NCI-H460 (cell line): Measurements from ENCODE around the gene RFC5. TPM values are rescaled to one million over a fixed set of nuclear protein-coding genes. Genes with fewer than 3 reads are reported as not detected.

Experiments
- DNase-seq: peaks from one replicate; pipeline ENCODE4 v3.0.0-alpha.2; 2016; ENCODE audit warnings: low read depth; ENCODE audit errors: extremely low read depth
- total RNA-seq: library from RNA; depleted of rRNA; stranded (reverse); fragments of >200 nt; shearing (Covaris generic); gene quantifications from 2 replicates; pipeline ENCODE4 v1.2.3, GENCODE V29; 2014

Gene RFC5
- total RNA-seq, 1 experiment from 2014 or later, result 39.8 TPM

DNA sequence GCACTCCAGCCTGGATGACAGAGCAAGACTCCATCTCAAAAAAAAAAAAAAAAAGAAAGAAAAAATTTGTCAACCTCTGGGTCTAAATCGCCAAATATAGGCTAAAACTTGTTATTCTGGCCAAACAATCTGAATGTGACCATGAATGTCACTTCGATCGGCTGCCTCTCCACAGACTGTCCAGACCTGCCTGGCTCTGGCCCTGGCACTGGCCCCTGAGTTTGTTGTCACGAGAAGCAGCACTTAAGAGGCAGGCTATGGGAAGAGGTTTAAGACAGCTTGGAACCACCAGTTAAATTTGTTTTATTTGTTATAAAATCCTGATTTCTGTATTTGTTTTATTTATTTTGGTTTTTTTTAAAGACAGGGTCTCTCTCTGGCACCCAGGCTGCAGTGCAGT is 29.9 kb downstream of the RFC5 start:
- DNase-seq, result no peak

DNA sequence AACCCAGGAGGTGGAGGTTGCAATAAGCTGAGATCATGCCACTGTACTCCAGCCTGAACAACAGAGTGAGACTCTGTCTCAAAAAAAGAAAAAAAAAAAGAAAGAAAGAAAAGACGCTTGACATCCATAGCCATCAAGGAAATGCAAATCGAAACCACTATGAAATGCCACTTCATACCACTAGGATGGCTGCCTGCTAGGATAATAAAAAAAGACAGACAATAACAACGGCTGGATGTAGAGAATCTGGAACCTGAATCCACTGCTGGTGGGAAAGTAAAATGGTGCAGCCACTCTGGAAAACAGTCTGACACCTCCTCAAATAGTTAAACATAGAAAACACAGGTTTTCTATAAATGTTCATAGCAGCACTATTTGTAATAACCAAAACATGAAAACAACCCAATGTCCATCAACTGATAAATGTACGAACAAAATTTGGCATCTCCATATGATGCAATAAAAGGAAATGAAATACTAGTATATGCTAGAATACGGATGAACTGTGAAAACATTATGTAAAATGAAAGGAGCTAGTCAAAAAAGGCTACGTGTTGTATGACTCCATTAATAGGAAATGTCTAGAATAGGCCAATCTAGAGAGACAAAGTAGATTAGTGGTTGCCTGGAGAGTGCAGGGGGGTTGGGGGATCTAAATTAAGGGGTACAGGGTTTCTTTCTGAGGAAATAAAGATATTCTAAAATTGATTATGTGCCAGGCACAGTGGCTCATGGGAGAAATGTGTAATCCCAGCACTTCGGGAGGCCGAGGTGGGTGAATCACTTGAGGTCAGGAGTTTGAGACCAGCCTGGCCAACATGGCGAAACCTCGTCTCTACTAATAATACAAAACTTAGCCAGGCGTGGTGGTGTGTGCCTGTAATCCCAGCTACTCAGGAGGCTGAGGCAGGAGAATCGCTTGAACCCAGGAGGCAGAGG is 34.7 kb downstream of the RFC5 start:
- no peak for DNase-seq

DNA sequence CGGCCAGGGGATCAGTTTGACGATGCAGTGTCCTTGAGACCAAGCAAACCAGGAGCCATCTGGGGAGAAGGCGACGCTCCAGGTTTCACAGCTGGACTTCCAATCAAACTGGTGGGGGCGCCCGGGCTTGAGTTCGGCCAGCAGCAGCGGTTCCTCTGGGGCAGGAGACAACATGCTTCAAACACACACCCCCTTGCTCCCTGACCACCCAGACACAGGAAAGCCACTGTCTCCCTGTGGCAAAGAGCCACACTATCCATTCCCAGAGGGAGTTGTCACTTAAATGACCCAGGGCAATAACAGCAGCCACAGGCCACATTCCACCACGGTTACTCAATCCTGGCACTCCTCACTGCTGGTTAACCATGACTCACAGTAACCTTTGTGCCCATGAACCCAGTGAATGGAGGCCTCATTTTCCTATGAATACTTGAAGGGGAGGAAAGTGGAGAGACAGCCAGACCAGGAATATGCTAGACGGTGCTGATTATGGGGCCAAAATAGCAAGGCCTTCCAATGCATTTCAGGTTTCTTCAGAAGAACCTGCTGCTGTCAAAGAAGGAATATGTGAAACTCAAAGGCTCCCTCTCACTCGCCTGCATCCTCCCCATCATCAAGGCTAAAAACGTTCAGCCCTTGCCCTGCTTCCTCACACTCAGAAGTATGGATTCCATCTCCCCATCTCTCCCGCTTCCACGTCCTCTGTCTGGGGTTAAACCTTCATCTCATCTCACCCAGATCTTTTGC is 36.0 kb downstream of the RFC5 start:
- peak; percentile 93 for DNase-seq

DNA sequence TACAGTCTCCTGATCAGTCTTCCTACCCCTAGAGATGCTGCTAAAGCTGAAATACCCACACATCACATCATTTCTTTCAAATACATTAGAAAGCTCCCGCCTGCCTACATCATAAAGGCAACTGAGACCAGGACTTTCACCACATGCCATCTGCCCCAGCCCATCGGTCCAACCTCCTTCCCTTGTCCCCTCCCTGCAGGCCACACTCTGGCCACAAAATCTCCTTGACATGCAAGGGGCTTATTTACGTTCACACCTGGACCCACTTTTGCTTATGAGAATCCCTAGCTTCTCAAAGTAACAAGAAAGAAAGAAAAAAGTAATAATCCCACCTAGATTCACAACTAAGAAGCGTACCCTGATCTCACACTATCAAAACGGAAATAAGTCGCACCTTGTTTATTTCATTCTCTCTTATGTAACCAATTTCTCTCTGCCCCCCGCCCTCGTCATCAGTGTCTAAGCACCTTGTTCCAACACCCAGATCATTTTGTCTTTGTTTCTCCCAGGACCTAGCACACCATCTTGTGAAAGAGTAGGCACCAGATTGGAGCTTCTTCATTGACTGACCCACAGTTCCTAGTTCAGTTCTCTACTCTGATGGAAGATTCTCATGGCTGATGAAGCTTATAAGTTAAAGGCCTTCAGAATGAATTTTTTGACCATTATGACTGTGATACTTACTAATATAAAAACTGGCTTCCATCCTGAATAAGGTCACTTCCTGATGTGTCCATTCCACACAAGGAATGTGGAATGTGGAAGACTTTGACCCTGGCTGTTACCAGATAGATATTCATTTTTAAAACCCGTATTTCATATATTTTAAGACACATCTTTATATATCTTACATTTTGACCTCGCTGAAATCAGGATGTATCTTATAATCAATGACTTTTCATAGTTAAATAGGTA is 36.8 kb downstream of the RFC5 start:
- no peak for DNase-seq

DNA sequence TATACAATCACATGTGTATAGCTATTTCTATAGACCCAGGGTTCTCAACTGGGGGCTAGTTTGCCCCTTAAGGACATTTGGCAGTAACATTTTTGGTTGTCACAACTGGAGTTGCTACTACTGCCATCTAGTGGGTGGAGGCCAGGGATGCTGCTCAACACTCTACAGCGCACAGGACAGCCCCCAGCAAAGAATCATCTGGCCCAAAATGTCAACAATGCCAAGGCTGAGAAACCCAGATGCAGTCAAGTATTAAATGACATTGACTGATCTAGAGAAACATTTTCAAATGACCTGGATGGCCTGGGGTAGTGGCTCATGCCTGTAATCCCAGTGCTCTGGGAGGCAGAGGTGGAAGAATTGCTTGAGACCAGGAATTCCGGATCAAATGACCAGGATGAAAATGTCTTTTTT is 38.6 kb downstream of the RFC5 start:
- DNase-seq, result peak; percentile 57

DNA sequence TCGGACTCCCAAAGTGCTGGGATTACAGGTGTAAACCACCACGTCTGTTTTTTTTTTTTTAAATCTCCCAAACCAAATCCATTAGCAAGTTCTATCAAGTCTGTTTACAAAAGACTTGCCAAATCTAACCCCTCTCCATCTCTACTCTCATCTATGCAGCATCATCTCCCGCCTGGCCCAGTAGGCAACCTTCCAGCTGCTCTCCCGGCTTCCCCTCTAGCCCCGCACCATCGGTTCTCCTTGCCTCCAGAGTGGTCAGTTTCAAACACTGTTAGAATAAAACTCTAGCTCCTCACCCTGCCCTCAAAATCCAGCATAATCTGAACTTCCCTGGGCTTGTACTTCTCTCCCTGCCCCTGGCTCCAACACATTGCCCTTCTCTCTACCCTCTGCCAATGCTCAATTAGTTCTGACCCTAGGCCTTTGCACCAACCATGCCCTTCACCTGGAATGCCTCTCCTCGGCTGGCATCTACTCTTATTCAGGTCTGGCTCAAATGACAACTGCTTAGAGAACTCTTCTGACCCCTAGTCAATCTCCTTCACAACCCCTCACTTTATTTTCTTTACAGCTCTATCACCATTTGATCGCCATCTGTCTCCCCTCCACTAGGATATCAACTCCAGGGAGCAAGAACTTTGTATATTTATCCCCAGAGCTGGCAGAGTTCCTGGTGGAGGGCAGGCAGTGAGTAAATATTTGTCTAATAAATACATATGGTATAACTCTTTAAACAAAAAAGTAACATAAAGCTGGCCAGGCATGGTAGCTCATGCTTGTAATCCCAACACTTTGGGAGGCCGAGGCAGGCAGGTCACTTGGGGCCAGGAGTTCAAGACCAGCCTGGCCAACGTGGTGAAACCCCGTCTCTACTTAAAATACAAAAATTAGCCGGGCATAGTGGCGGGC is 39.6 kb downstream of the RFC5 start:
- DNase-seq, result no peak

DNA sequence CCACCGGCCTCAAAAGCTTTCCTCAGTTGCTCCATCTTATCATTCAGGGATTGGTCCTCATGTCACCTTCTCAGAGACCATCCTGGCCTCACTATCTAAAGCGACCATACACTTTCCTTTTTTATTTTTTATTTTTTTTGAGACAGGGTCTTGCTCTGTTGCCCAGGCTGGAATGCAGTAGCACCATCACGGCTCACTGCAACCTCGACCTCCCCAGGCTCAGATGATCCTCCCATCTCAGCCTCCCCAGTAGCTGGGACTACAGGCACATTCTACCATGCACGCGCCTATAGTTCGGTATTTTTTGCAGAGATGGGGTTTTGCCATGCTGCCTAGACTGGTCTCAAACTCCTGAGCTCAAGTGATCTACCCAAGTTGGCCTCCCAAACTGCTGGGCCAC is 41.7 kb downstream of the RFC5 start:
- no peak for DNase-seq

DNA sequence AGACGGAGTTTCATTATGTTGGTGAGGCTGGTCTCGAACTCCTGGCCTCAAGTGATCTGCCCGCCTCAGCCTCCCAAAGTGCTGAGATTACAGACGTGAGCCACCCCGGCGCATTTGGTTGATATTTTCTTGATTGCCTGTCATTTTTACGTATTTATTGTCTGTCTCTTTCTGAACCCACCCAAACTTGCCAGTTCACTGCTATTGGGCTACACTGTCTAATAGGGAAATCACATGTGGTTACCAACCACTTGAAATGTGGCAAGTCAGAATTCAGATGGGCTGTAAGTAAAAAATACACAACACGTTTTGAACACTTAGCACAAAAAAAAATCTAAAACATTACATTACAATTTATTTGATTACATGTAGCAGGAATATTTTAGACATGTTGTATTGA is 42.4 kb downstream of the RFC5 start:
- no peak for DNase-seq

DNA sequence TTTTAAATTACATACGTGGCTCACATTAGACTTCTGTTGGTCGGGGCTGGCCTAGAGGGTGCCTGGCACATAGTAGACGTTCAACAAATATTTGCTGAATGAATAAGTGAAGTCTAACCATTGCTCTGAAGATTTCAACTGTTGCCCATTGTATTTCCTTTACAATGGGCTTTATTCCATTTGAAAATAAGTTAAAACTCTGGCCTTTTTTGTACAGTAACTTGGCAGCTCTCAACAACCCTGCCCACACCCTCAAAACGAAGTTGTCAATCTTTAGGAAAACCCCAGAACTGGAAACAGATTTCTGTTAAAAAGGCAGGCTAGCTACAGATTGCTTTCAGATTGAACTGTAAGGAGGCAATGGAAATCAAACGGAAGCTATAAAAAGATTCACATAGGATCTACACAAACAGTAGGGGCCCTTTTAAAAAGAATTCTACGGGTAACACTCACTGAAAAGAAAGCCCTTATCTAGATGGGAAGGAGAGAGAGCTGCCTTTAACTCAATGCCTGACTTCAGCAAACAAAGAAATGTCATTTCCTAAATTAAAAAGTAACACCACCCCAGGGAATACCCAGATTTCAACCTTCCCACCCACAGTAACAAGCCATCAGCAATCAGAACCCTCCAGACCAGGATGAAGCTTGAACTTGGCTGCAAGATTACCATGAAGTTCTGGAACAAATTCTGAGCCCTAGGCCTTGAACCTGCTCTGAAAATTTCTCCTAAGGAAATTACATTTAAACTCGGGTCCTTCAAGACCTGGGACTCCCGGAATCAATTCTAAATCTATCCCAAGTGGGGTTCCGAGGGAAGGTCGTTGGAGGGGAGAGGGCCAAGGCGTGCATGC is 43.1 kb downstream of the RFC5 start:
- DNase-seq, result no peak

DNA sequence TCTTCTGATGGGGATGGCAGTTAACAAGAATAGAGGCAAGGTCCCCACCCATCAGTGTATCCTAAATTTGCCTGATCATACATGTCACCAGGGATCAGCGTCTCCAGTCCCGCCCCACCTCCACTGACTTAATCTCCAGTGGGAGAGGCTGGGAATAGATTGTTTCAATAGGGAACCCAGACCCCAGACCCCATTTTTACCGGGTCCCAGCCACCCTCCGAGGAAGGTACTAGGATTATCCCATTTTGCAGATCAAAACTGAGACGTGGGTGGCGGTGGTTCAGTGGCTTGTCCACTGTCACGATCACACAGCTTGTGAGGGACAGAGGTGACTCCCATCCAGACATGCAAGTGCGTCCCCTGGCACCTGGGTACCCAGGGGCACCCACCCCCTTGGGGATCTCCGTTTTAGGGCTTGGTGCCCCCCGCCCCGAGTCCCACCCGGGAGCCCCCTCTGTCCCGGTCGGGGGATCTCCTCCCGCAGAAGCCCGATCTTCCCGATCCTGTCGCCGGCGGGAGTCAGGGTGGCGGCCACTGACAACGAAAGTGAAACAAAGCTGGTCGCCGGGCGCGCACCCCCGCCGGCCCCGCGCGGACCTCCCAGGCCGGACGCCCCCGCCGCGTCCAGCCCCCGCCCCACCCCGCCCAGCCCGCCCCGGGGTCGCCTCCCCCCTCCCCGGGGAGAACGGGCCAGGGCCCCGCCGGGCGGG is 44.0 kb downstream of the RFC5 start:
- DNase-seq, result no peak

DNA sequence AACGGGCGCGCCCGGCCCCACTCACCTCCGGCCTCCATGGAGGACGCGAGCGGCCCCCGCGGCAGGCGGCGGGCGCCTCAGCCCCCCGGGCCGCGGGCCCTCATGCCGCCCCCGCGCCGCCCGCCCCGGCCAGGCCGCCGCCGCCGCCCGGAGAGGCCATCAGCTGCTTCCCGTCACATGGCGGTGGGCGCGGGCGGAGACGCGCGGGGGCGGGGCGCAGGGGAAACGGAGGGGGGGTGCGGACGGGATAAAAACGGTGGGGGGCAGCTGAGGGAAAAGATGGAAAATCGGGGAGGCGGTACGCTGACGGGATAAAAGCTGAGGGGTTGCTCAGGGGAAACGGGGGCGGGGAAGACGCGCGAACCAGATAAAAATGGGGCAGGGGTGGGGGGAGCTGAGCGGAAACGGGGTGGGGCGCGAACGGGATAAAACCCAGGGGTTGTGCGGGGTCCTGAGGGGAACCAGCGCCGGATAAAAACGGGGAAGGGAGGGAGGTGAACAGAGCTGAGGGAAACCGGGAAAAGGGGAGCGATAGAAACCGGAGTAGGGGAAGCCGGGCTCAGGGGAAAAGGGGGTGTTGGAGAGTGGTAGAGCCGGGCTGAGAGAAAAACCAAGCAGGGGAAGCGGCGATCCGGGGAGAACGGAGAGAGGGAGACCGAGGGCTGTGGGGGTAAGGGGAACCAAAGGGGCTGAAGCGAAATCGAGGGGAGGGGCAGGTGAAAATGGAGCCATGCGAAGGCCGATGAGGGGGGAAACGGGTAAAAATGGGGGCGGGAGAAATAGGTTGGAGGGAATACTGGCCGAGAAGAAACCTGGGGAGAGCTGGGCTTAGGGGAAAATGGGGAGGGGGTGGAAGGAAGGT is 44.7 kb downstream of the RFC5 start, which contains the start of gene WSB2:
Gene WSB2, minus strand, starts transcription at position 169 of the 862 bp plus-strand sequence. Its CDS starts 131 bp downstream, at position 38.
- DNase-seq, result peak; percentile 27

DNA sequence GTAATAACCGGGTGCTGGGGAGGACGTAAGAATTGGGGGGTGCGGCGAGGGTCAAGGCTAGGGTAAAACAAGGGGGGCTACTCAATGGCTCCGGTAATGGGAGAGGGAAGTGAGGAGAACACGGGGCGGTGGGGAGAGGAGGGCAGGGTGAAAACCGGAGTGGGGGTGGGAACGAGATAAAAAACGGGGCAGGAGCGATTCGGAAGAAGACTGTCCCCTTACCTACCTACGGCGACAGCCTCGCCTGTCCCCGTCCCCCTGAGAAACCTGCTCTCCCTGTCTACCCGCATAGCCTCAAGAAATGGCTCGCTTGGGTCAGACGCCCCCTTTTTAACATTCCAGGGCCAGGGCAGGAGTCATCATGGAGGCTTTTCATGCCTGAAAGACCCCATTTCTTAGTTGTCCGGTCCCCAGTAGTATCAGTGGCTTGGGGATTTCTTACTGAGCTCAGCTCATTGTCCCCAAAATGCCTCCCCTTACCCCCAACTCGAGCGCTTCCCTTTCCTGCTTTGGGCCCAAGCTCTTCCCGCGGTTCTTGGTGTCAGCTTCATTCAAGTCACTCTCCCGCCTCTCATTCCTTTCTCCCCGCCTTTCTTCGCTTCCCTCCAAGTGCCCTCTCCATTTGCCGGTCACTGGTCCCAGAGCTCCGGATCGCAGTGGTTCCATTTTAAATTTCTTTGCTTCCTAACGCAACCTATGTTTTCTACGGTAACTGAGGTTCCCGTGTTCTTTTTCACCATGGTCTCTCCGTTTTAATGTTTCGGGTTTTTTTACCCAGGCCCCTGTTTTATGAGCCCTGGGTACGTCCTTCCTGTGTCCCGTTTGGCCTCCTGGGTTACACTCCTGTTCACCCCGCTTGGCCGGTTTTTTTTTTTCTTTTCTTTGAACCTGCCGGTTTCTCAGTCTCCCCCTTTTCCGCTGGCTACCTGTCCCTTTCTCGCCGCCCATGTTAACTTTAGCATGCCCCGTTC is 45.7 kb downstream of the RFC5 start:
- peak; percentile 41 for DNase-seq

DNA sequence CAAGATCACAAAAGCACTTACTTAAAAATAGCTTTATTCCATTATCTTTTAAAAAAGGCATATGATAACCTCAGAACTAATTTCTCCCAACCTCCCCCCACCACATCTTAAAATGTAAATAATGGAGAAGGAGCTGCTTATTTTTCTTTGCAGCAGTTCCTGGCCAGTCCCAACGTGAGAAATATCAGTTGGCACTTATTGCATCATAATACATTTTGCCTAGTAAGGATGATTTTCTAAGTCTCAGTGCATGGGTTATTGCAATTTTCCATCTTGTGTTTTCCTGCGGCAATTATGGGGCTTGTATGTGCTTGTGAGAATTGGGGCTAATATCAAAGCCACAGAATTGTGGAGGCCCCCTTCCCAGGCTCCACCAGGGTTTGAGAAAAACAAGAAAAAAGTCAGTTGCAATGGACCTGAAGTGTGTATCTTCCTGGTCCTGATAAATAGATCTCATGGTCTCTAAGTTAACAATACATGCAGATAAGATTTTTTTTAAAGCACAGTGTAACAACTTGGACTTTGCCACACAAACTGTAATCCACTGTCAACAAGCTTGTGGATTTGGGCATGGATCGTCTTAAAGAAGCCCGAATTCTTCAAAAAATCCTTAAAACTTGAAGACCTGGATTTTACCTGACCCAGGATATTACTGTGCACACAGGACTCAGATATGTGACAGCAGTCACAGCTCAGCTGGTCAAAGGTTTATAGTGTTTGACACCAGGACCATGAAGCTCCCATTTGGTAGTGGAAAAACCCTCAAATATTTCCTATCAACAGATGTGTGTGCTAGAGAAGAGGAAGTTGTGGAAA is 47.3 kb downstream of the RFC5 start:
- DNase-seq, result peak; percentile 39

DNA sequence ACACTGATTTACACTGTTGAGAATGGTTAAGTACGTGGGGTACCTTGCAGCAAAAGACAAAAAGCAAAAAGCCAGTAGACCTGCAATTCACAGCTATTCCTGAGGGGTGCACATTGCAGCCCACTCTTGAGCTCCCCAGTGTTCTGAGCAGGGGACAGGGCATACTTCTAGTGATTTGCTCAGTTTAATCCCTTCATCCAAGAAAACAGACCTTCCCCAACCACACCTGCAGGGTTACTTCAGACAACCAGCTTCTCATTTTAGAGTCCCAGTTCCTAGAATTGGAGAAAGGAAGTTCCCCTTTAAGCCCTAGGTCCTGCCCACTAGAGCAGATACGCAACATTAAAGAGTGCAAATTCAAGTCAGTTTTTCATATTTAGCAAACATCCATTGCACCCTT is 48.1 kb downstream of the RFC5 start:
- DNase-seq, result no peak

DNA sequence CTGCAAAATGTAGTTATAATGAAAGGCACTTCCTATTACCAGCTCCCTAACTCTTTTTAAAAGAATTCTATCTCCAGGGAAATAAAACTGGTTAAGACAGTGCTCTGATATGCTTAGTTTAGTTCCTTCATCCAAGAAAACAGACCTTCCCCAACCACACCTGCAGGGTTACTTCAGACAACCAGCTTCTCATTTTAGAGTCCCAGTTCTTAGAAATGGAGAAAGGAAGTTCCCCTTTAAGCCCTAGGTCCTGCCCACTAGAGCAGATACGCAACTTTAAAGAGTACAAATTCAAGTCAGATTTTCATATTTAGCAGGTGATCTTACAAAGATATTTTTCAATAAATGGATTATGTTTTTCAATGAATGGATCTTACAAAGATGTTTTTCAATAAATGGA is 48.9 kb downstream of the RFC5 start:
- DNase-seq, result no peak
